Neural cell (in vitro differentiated cells): Measurements from ENCODE around the gene TCIRG1. TPM values are rescaled to one million over a fixed set of nuclear protein-coding genes. Genes with fewer than 3 reads are reported as not detected.

Experiments
- H2AFZ ChIP-seq: fragments of 200-600, 300-800 bp; sonication (generic), shearing (Covaris generic); 2 replicates; pipeline ENCODE4 v1.6.0; 2014; ENCODE audit warnings: low read depth, mild to moderate bottlenecking, antibody characterized with exemption, low read length, moderate library complexity
- H3F3A ChIP-seq: fragments of 200-600 bp; shearing (Covaris generic); 2 replicates; pipeline ENCODE4 v1.6.1; 2016; ENCODE audit warnings: mild to moderate bottlenecking, moderate library complexity, mixed read lengths, antibody characterized with exemption, low read length; ENCODE audit not compliant: insufficient read depth, poor library complexity, severe bottlenecking
- H3K27ac ChIP-seq: fragments of 200-600, 300-800 bp; sonication (generic), shearing (Covaris generic); 2 replicates; pipeline ENCODE4 v1.5.1; 2014; ENCODE audit warnings: mild to moderate bottlenecking, low read length, moderate library complexity
- H3K27me3 ChIP-seq: fragments of 300-800, 200-600 bp; sonication (generic), shearing (Covaris generic); 2 replicates; pipeline ENCODE4 v1.6.0; 2014; ENCODE audit warnings: mild to moderate bottlenecking, low read depth, low read length, moderate library complexity; ENCODE audit not compliant: insufficient read depth
- H3K36me3 ChIP-seq: fragments of 300-800, 200-600 bp; sonication (generic), shearing (Covaris generic); 2 replicates; pipeline ENCODE4 v1.5.1; 2014; ENCODE audit warnings: mild to moderate bottlenecking, antibody characterized with exemption, low read length, moderate library complexity; ENCODE audit not compliant: insufficient read depth
- H3K4me2 ChIP-seq: fragments of 300-800, 200-600 bp; sonication (generic), shearing (Covaris generic); 2 replicates; pipeline ENCODE4 v1.6.0; 2014; ENCODE audit warnings: mild to moderate bottlenecking, low read length
- H3K4me3 ChIP-seq: fragments of 300-800, 200-600 bp; sonication (generic), shearing (Covaris generic); 2 replicates; pipeline ENCODE4 v1.5.1; 2014; ENCODE audit warnings: mild to moderate bottlenecking, low read length, moderate library complexity
- H3K79me2 ChIP-seq: fragments of 200-600 bp; shearing (Covaris generic); replicated peaks from 2 replicates; pipeline ENCODE4 v1.6.0; 2014; ENCODE audit warnings: mild to moderate bottlenecking, low read length, moderate library complexity; ENCODE audit not compliant: insufficient read depth
- H3K9ac ChIP-seq: fragments of 300-800, 200-600 bp; sonication (generic), shearing (Covaris generic); 2 replicates; pipeline ENCODE4 v1.6.1; 2016; ENCODE audit warnings: mild to moderate bottlenecking, low read length, mixed read lengths
- H3K9me2 ChIP-seq: fragments of 200-600 bp; shearing (Covaris generic); 2 replicates; pipeline ENCODE4 v1.6.1; 2016; ENCODE audit warnings: mild to moderate bottlenecking, low read length, mixed read lengths; ENCODE audit not compliant: insufficient read depth
- H3K9me3 ChIP-seq: fragments of 200-600, 300-800 bp; sonication (generic), shearing (Covaris generic); 2 replicates; pipeline ENCODE4 v1.6.1; 2016; ENCODE audit warnings: mild to moderate bottlenecking, mixed run types, low read length, moderate library complexity, mixed read lengths
- H4K20me1 ChIP-seq: fragments of 200-600 bp; shearing (Covaris generic); 2 replicates; pipeline ENCODE4 v1.6.1; 2016; ENCODE audit warnings: mild to moderate bottlenecking, mixed run types; ENCODE audit not compliant: insufficient read depth
- EP300 ChIP-seq: fragments of 450-650 bp; conservative IDR thresholded peaks from 2 replicates; pipeline ENCODE4 v1.6.1; 2014; ENCODE audit warnings: antibody characterized with exemption, mild to moderate bottlenecking, moderate library complexity; ENCODE audit not compliant: poor library complexity, severe bottlenecking
- EZH2 ChIP-seq: fragments of 200-600, 300-800 bp; shearing (Covaris generic), sonication (generic); IDR thresholded peaks from 2 replicates; pipeline ENCODE4 v1.6.1; 2014; ENCODE audit warnings: antibody characterized with exemption, low read length, borderline replicate concordance, mild to moderate bottlenecking; ENCODE audit not compliant: insufficient read depth, poor library complexity, severe bottlenecking
- MXI1 ChIP-seq: fragments of 450-650 bp; conservative IDR thresholded peaks from 2 replicates; pipeline ENCODE4 v1.6.1; 2014; ENCODE audit warnings: antibody characterized with exemption, mild to moderate bottlenecking; ENCODE audit not compliant: poor library complexity, severe bottlenecking
- POLR2AphosphoS5 ChIP-seq: IDR thresholded peaks from 2 replicates; pipeline ENCODE4 v1.6.1; 2012
- RAD21 ChIP-seq: fragments of 450-650 bp; conservative IDR thresholded peaks from 2 replicates; pipeline ENCODE4 v1.6.1; 2014; ENCODE audit warnings: antibody characterized with exemption, mild to moderate bottlenecking, moderate library complexity
- REST ChIP-seq: IDR thresholded peaks from 2 replicates; pipeline ENCODE4 v1.6.1; 2012; ENCODE audit warnings: borderline replicate concordance
- SMC3 ChIP-seq: fragments of 450-650 bp; conservative IDR thresholded peaks from 2 replicates; pipeline ENCODE4 v1.6.1; 2014; ENCODE audit warnings: antibody characterized with exemption, mild to moderate bottlenecking, moderate library complexity; ENCODE audit not compliant: poor library complexity
- TAF1 ChIP-seq: IDR thresholded peaks from 2 replicates; pipeline ENCODE4 v1.6.1; 2012; ENCODE audit warnings: low read depth
- polyA plus RNA-seq: library from polyadenylated mRNA; depleted of rRNA; stranded (reverse); fragments of >200 nt; gene quantifications from 2 replicates; pipeline ENCODE4 v1.2.3, GENCODE V29; 2014
- TF ChIP-seq, protein P1 (sequence below): fragments of 450-650 bp; IDR thresholded peaks from 2 replicates; pipeline ENCODE4 v1.5.1; 2014; ENCODE audit warnings: antibody characterized with exemption, mild to moderate bottlenecking, moderate library complexity; ENCODE audit not compliant: poor library complexity, severe bottlenecking

The TCIRG1 gene
- polyA plus RNA-seq, 1 donor from 2014 or later, result 1.8 TPM

DNA sequence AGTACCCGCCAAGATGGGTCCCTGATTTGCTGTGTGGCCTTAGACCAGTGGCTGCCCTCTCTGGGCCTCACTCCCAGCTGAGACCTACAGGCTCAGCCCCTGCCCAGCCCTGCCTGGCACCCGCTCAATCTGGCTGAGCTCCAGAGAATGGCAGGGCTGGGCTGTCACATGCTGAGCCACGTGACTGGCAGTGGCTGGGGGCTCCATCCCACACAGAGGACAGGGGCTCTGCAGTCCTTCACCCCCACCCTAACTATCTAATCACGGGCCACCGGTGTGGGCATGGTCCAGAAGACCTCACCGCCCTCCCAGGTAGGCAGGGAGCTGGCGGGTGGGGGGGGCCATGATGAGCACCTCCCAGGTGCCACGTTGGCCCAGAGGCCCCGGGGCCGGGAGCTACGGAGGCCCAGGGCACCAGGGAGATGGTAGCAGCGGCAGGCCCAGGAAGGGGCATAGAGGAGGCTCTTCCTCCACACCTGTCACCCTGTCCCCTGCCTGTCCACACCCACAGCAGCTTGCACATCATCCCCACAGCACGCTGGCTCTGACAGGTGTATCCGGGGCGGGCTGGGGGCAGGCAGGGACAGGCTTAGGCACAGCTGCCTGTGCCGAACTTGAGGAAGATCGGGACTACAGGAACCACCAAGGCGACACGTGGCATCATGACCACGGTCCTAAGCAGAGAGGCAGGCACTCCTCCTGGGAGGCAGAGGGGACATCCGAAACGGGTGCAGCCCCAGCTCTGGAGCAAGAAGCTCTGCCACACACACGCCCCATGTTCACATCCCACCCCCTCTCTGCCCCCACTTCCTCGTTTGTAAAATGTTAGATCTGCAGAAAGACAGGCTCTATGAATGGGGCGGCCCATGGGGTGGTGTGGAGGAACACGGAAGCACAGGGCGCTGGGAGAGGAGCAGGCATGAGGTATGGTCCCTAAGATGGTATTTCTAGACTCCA is 30.2 kb upstream of the TCIRG1 start:
- Histone ChIP-seq H3K9me2 (no peaks in the 10 kb centered on the region), H3K36me3 (no peaks in the 10 kb centered on the region), H4K20me1 (no peaks in the 10 kb centered on the region), H3K4me3 (no peak overlapping the region), H3K9me3 (no peaks in the 10 kb centered on the region), H3K27ac (no peak overlapping the region), H2AFZ (no peak overlapping the region), H3K27me3 (peaks cover 16% of the 10 kb centered on the region), H3F3A (no peaks in the 10 kb centered on the region), H3K9ac (no peak overlapping the region), H3K79me2 (no peaks in the 10 kb centered on the region), H3K4me2 (no peak overlapping the region)
- TF ChIP-seq TAF1 (no peak), EP300 (no peak), MXI1 (no peak), REST (no peak), POLR2AphosphoS5 (no peak), RAD21 (no peak), SMC3 (no peak), EZH2 (no peak)
- TF ChIP-seq, protein P1, sequence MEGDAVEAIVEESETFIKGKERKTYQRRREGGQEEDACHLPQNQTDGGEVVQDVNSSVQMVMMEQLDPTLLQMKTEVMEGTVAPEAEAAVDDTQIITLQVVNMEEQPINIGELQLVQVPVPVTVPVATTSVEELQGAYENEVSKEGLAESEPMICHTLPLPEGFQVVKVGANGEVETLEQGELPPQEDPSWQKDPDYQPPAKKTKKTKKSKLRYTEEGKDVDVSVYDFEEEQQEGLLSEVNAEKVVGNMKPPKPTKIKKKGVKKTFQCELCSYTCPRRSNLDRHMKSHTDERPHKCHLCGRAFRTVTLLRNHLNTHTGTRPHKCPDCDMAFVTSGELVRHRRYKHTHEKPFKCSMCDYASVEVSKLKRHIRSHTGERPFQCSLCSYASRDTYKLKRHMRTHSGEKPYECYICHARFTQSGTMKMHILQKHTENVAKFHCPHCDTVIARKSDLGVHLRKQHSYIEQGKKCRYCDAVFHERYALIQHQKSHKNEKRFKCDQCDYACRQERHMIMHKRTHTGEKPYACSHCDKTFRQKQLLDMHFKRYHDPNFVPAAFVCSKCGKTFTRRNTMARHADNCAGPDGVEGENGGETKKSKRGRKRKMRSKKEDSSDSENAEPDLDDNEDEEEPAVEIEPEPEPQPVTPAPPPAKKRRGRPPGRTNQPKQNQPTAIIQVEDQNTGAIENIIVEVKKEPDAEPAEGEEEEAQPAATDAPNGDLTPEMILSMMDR, result no peak

GRCh38 chr11:68009391-68010089 is 29.3 kb upstream of the TCIRG1 start:
- Histone ChIP-seq H3K36me3 (no peaks in the 10 kb centered on the region), H4K20me1 (no peaks in the 10 kb centered on the region), H3K79me2 (no peaks in the 10 kb centered on the region), H3K9me3 (no peaks in the 10 kb centered on the region), H2AFZ (no peak overlapping the region), H3K27me3 (peaks cover 8% of the 10 kb centered on the region), H3K9me2 (no peaks in the 10 kb centered on the region), H3K27ac (no peak overlapping the region), H3K4me3 (no peak overlapping the region), H3K9ac (no peak overlapping the region), H3F3A (no peaks in the 10 kb centered on the region), H3K4me2 (no peak overlapping the region)
- TF ChIP-seq REST (no peak), EZH2 (no peak), EP300 (no peak), MXI1 (no peak), SMC3 (peak; percentile 17), RAD21 (no peak), POLR2AphosphoS5 (no peak)
- TF ChIP-seq, protein P1, result no peak
